GM18867 (cell line): ENCODE measurements around the gene EXOC6B.
"Not testable (repeated sequence)": the region's sequence is repeated elsewhere in the genome, so short reads cannot be mapped to it uniquely, and the experiment has no call there.

Source experiments
- ATAC-seq: cut with Tn5 transposase; IDR thresholded peaks from one replicate; pipeline ENCODE4 v1.9.1; 2021; ENCODE audit warnings: mild to moderate bottlenecking, moderate library complexity; ENCODE audit not compliant: unreplicated experiment

Gene EXOC6B

DNA sequence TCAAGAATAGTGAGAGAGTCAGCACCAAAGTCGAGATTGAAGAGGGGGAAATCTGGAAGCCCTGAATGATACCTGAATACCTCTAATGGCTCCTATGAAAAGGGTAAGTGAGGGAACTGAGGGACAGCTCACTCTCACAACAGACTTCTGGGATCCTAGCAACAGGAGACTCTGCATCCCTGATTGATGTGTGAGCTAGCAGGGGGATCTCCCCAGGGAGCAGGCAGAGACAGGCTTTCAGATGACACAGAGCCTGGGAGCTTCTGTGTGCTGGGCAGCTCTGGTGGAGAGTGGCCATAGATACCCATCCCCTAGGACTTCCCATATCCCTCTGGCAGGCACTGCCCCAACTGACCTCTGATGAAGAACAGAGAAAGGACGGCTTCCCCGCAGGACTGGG lies 206.2 kb downstream of the EXOC6B start:
- ATAC-seq: no peak

GRCh38 chr2:72613931-72614330 lies 211.9 kb downstream of the EXOC6B start:
- ATAC-seq: no peak

DNA sequence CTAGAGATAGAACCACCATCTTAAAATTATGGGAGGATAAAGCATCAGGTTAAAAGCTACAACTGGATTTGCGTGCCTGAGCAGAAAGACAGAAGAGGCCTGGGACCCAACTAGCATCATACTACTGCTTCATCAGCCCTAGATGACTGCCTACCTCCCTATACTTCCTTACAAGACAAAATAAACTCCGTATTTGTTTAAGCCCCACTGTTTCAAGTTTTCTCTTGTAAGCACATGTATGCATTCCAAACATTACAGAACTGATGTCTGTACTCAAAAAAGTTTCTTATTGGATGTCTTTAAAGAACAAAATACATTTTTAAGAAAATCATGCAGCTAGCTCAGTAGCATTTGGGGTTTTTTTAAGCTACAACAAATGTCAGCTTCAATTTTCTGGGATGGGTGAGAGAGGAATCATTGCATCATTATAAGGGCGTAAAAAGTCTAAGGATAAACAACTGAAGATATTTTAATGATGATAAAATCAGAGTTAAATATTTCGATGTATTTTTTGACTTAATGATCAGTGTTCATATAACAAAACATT lies 213.1 kb downstream of the EXOC6B start:
- ATAC-seq: no peak

GRCh38 chr2:72607189-72607588 lies 218.6 kb downstream of the EXOC6B start:
- no peak for ATAC-seq

DNA sequence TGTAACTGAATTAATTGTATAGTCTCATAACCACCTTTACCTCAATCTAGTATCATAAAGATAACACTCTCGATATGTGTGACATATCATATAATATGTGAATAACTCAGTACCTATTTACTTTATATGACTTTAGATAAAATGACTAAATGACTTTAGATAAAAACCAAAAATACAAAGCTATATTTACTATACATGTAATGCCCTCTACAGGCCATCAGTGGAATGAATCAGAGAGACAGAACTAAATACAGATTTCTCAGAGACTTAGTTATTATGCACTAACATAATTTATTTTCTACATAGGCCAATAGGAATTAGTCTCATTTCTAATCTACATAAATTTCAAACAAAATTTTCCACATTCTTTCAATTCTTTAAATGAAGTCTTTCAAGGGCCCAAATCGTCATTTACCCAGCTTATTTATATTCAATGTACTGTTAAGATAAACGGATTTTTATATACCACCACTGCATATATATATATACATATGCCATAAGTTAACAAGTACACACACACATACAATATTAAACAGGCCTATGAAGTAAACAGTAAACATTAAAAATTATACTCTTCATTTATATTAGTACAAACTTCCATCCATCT lies 219.9 kb downstream of the EXOC6B start:
- no peak for ATAC-seq

DNA sequence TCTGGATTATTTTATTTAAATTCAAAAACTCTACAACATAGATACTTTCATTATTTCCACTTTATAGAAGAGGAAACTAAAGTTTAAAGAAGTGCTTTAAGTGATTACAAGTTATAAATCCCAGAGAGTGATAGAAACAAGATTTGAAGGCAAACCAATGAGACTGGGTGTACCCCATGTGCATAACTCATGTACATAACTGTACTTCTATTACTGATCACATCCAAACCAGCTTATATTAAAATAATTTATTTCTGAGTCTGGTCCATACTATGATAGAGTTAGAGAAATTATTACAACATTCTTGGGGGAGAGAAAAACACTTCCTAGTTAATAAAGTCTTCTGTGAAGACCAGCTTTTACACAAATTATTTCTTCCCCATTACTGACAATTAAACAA lies 221.4 kb downstream of the EXOC6B start:
- ATAC-seq: no peak

GRCh38 chr2:72603481-72603880 lies 222.4 kb downstream of the EXOC6B start:
- no peak for ATAC-seq

- no peak for ATAC-seq
These were observed 223.1 kb downstream of the EXOC6B start for GRCh38 chr2:72602711-72603110.

GRCh38 chr2:72602095-72602494 lies 223.7 kb downstream of the EXOC6B start:
- ATAC-seq: no peak

DNA sequence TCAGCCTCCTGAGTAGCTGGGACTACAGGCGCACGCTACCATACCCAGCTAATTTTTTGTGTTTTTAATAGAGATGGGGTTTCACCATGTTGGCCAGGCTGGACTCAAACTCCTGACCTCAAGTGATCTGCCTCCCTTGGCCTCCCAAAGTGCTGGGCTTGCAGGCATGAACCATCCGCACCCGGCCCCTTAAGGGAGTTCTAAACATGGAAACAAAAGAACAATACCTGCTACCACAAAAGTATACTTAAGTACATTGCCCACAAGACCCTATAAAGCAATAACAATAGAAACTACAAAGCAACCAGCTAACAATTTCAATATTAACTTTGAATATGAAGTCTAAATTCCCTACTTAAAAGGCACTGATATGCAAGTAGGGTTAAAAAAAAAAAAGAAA lies 242.0 kb downstream of the EXOC6B start:
- ATAC-seq: not testable (repeated sequence)

- ATAC-seq: no peak
These were observed 242.5 kb downstream of the EXOC6B start for GRCh38 chr2:72583376-72583775.

DNA sequence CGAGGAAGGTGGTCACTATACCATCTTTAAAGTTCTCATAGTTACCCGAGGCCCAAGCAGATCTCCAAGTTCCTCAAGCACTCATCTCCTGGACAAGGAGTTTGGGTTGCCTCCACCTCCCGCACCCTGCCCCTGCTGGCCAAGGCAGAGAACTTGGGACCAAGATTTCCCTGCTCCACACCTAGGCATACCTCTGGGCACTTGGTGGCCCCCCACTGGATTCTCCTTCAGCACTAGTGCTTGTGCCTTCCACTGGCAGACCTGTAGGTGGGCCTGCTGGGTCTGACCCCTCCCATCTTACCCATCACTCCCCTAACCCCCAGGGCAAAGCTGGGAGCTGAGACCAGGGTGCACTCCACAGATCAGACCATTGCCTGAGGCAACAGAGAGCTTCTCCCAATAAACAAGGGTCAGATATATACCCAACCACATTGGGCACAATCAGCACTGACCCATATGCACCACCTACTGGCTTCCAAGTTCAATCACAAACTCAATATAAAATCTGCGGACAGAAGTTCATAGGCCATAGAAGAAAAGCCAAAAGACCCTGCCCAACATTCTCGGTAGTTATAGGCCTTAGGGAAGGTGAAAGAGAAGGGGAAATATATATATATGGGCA lies 244.2 kb downstream of the EXOC6B start:
- ATAC-seq: no peak

GRCh38 chr2:72579591-72580180 lies 246.1 kb downstream of the EXOC6B start:
- no peak for ATAC-seq

DNA sequence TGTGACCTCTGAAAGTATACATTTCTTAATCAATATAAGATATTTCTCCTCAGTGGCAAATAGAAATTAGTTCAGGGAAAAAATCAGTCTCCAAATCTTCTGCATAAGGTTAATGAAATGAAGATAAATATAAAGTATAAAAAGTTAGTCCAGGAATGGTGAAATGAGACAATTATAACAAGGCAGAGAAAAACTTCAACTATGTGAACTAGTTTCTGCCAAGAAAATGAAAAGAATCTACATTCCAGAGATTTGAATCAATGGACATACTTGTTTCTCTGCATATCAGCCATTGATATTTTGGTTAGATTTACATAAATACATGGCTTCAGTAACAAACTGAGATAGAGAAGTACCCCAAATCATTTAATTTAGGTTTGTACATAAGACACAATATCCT lies 249.0 kb downstream of the EXOC6B start:
- no peak for ATAC-seq

GRCh38 chr2:72576459-72576858 lies 249.4 kb downstream of the EXOC6B start:
- no peak for ATAC-seq

DNA sequence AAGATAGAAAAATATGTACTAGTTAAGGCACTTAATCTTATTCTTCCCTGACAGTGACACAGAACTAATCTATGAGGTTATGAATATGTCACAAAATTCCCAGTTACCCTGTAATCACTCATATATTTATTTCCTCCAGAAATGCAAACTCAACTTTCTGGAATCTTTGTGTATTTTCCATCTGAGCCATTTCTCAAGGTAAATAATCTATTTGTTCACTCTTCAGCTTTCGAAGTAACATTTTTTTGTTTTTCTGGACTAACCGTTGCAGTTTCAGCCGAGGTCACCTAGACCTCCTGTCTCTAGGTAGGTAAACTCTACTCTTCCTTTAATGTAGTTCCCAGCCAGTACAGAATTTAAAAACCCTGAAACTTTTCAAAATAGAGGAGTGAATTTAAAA lies 250.9 kb downstream of the EXOC6B start:
- ATAC-seq: no peak

DNA sequence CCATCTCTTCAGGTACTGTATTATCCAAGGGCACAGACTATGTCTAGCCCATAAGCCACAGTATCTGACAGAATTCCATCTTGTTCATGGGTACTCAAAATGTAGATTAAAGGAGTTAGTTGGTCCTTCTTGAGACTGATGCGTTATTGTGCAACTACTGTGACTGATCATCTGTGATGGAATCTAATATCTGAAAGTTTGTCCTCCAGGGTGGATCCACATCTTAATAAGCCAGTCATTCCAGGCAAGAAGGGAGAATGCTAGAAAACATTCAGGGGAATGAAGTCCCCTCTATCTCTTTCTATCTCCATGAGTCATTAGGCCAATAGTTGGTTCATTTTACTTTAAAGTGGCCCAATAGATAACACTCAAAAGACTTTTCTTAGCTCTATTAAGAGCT lies 252.6 kb downstream of the EXOC6B start:
- ATAC-seq: no peak

GRCh38 chr2:72572501-72572900 lies 253.3 kb downstream of the EXOC6B start:
- ATAC-seq: no peak

- no peak for ATAC-seq
These were observed 255.4 kb downstream of the EXOC6B start for GRCh38 chr2:72570413-72570812.

GRCh38 chr2:72562451-72563153 lies 263.2 kb downstream of the EXOC6B start:
- ATAC-seq: no peak

DNA sequence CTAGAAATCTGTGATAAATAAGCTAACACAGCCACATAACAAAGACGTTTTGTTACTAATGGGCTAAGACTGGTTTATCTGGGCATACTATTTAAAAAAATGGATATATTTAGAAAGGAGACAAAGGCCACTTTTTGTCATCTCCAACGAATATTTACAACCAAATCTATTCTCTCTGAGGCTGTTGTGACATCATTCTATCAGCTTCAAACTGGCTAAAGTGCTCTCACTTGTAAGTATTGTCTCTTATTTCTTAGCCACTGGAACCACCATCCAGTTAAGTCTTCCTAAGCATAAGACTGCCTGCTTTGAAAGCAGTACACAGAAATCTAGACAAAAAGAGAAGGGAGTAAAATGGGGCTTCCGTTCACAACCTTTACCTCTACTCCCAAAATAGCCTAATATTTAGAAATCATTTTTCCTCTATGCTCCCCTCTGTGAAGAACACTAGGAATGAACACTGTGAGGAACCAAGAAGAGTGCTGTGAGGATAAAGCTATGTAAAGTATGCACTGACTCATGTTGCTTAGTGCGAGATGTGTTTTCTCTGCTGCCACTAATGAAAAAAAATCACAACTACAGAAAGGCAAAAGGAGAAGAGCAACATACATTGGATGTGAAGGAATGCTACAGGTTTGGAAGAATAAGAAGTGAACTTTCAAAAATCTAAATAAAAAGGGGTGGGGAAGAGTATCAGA lies 264.1 kb downstream of the EXOC6B start:
- no peak for ATAC-seq
